ENCODE data around the gene PPWD1. TPM values are rescaled to one million over a fixed set of nuclear protein-coding genes. Genes with fewer than 3 reads are reported as not detected.

Gene PPWD1
- total and polyA plus RNA-seq, 8 donors: 29.4 to 127 (median 113) TPM

GRCh38 chr5:65555287-65555686 lies 7.8 kb upstream of the PPWD1 start:
- no peak for TF ChIP-seq CTCF (IDR thresholded peaks at IDR 0.05)
- Histone ChIP-seq H3K36me3 (no peaks in the 10 kb centered on the region), H3K4me1 (no peaks in the 10 kb centered on the region), H3K9me3 (no peaks in the 10 kb centered on the region), H3K27ac (no peak overlapping the region), H3K27me3 (no peaks in the 10 kb centered on the region), H3K4me3 (no peak overlapping the region)
- DNase-seq (no peak), ATAC-seq (no peak)
- intact Hi-C loops (cut with DNase I): no loop called here

GRCh38 chr5:65556181-65556580 lies 6.9 kb upstream of the PPWD1 start:
- Histone ChIP-seq H3K36me3 (no peaks in the 10 kb centered on the region), H3K9me3 (no peaks in the 10 kb centered on the region), H3K27me3 (no peaks in the 10 kb centered on the region), H3K4me1 (no peaks in the 10 kb centered on the region), H3K4me3 (no peak overlapping the region), H3K27ac (no peak overlapping the region)
- DNase-seq: no peak
- intact Hi-C loops (cut with DNase I): no loop called here
- no peak for TF ChIP-seq CTCF (IDR thresholded peaks at IDR 0.05)
- ATAC-seq: no peak

DNA sequence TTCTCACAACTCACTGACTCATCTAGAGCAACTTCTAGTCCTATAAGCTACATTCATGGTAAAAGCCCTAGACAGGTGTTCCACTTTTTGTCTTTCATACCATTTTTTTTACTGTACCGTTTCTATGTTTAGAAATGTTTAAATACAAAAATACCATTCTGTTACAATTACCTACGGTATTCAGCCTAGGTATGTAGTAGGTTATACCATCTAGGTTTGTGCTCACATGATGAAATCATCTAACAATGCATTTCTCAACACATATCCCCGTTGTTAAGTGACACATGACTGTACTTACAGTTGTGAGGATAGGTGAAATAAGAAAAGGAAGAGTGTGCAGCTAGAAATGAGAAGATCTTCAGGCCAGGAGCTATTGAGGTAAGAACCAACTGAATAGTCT lies 6.4 kb upstream of the PPWD1 start:
- no peak for TF ChIP-seq CTCF (IDR thresholded peaks at IDR 0.05)
- H3K27me3 ChIP-seq: no peaks in the 10 kb centered on the region
- H3K9me3 ChIP-seq: no peaks in the 10 kb centered on the region
- no peaks in the 10 kb centered on the region for H3K36me3 ChIP-seq
- DNase-seq (no peak), ATAC-seq (no peak)
- peaks cover 0 to under 1% of the 10 kb centered on the region in 2 donors for H3K4me1 ChIP-seq
- H3K4me3 ChIP-seq: no peak overlapping the region
- no peak overlapping the region for H3K27ac ChIP-seq
- intact Hi-C loops (cut with DNase I): no loop called here

- no peak for DNase-seq
- H3K36me3 ChIP-seq: peaks cover 0 to 4% of the 10 kb centered on the region in 2 donors
- peaks cover 18 to 47% of the 10 kb centered on the region in 2 donors for H3K4me1 ChIP-seq
- H3K9me3 ChIP-seq: no peaks in the 10 kb centered on the region
- intact Hi-C loops (cut with DNase I): no loop called here
- TF ChIP-seq CTCF (IDR thresholded peaks at IDR 0.05): no peak
- peak; percentile 6 for ATAC-seq
- peak overlapping the region; percentile 62 to 81 for H3K4me3 ChIP-seq
- H3K27ac ChIP-seq: peak overlapping the region; percentile 77 to 95
- H3K27me3 ChIP-seq: no peaks in the 10 kb centered on the region
These were observed 681 bp downstream of the PPWD1 start for GRCh38 chr5:65563777-65564176.

DNA sequence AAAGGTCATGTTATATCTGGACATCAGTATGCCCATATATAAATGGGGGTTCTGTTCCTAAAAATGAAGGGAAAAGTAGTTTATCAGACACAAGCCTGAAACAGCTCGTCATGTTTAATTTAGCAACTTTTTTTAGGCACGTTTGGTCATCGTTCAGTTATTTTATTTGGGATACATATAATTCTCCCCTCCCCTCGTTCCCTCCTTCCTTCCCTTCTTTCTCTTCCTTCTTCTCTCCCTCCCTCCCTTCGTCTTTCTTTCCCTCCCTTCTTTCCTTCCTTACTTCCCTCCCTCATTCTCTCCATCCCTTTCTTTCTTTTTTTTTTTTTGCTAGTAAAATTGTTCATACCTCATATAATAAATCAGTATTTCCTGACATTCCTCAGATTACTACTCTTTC lies 3.4 kb downstream of the PPWD1 start:
- Histone ChIP-seq H3K36me3 (peaks cover 0 to 25% of the 10 kb centered on the region in 2 donors), H3K4me1 (peaks cover 18 to 47% of the 10 kb centered on the region in 2 donors), H3K9me3 (no peaks in the 10 kb centered on the region), H3K27me3 (no peaks in the 10 kb centered on the region), H3K4me3 (no peak overlapping the region), H3K27ac (no peak overlapping the region)
- ATAC-seq: no peak
- intact Hi-C loops (cut with DNase I): no loop called here
- TF ChIP-seq CTCF (IDR thresholded peaks at IDR 0.05): no peak
- DNase-seq: no peak

Measured in left lung (tissue), 10 donors.